ENCODE results near the gene POC1A.

DNA sequence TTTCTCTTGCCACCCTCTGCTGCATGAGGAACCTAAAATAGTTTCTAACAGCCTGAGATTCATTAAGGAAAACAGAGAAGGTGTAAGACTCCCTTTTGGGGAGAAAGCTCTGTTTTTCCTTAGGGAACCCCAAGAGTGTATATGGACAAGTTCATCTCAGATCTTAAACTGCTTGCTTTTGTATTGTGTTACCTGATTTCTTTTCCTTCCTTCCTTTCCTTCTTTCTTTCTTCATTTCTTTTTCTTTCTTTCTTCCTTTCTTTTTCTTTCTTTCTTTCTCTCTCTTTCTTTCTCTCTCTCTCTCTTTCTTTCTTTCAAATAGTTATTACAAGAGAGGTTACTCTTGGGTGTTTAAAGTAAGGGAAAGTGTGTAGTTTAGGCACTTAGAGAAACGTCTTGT lies 5.3 kb upstream of the POC1A start:
- TF ChIP-seq CTCF (IDR thresholded peaks at IDR 0.05) (no peak), POLR2AphosphoS5 (IDR thresholded peaks at IDR 0.05) (no peak), POLR2A (IDR thresholded peaks at IDR 0.05) (no peak), EP300 (IDR thresholded peaks at IDR 0.05) (no peak)

Data from upper lobe of left lung (tissue), 4 donors.